ENCODE data around the gene GABRA5. TPM values are rescaled to one million over a fixed set of nuclear protein-coding genes. Genes with fewer than 3 reads are reported as not detected.
A peak's percentile ranks its signal among the peaks of the same experiment; 100 is the strongest.

Gene GABRA5
- total RNA-seq, 4 donors from 2014 or later, result not detected

DNA sequence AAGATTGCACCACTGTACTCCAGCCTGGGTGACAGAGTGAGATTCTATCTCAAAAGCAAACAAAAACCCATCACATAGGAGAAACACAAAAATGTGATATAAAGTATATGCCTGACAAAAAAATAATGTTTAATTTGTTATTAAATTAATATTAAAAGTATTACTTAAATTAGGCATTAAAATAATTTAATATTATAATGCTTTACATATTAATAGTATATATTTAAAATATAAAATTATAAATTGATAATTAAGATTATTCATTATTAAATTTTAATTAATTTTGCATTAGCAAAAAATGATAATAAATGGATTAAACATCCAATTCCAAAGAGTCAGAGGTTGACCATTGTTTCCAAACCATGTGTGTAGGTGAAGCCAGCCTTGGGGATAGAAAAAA, 22.0 kb upstream of the GABRA5 start:
- ATAC-seq (ENCODE audit: low FRiP score), result no peak
- DNase-seq (ENCODE audit: low spot score), result no peak
- TF ChIP-seq, protein P1, sequence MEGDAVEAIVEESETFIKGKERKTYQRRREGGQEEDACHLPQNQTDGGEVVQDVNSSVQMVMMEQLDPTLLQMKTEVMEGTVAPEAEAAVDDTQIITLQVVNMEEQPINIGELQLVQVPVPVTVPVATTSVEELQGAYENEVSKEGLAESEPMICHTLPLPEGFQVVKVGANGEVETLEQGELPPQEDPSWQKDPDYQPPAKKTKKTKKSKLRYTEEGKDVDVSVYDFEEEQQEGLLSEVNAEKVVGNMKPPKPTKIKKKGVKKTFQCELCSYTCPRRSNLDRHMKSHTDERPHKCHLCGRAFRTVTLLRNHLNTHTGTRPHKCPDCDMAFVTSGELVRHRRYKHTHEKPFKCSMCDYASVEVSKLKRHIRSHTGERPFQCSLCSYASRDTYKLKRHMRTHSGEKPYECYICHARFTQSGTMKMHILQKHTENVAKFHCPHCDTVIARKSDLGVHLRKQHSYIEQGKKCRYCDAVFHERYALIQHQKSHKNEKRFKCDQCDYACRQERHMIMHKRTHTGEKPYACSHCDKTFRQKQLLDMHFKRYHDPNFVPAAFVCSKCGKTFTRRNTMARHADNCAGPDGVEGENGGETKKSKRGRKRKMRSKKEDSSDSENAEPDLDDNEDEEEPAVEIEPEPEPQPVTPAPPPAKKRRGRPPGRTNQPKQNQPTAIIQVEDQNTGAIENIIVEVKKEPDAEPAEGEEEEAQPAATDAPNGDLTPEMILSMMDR (IDR thresholded peaks at IDR 0.05), result no peak

DNA sequence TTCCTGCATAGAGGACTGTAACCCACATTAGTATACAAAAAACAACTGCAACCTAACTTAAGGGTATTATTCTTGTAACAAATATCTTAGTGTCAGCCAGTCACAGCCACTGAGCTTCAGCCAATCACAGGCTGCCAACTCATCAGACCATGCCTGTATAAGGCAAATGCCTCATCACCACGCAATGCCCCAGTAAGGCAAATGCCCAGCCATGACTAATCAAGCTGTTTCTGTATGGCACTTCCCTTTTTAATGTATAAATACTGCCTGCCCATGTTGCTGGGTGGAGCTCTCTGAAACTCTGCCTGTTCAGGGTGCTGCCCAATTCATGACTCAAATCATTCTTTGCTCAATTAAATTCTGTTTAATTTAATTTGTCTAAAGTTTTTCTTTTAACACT, 18.4 kb upstream of the GABRA5 start:
- TF ChIP-seq, protein P1 (IDR thresholded peaks at IDR 0.05), result no peak
- ATAC-seq (ENCODE audit: low FRiP score), result no peak

DNA sequence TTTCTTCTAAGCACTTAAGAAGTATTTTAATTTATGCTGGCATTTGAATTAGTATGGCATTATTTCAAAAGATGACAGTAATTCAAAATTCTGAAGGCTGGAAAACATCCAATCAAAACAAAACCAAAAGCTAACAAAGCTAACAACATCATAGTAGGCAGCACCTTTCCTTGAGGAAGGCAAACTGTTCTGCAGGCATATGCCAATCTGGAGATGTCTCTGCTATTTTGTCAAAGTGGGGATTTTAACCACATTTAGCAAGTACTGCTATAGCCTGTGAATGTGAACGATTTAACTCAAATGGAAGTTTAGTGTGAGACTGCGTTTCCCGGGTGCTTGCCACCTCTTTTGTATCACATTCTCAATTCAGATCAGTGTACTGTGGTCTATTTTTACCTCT, 16.7 kb upstream of the GABRA5 start:
- DNase-seq (ENCODE audit: low spot score), result no peak
- ATAC-seq (ENCODE audit: low FRiP score), result no peak

More for the DNA sequence above, 18.4 kb upstream of the GABRA5 start:
- DNase-seq (ENCODE audit: low spot score), result no peak

DNA sequence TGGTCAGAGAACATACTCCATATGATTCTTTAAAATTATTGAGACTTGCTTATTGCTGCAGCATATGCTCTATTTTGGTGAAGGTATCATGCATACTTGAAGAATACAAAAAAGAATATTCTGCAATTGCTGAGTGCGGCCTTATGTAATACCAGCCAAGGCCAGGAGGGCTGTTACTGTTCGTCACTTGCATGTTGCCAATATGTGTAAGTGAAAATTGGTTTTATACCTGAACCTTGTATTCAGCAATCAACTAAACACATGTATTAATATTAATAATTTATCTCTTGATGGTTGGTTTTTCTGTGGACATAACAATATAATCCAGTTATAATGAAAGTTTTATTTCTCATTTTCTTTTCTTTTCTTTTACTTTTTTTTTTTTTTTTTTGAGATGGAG, 13.9 kb upstream of the GABRA5 start:
- DNase-seq (ENCODE audit: low spot score) (no peak), ATAC-seq (ENCODE audit: low FRiP score) (no peak)
- TF ChIP-seq, protein P1 (IDR thresholded peaks at IDR 0.05), result no peak

More for the DNA sequence above, 16.7 kb upstream of the GABRA5 start:
- TF ChIP-seq, protein P1 (IDR thresholded peaks at IDR 0.05), result no peak

DNA sequence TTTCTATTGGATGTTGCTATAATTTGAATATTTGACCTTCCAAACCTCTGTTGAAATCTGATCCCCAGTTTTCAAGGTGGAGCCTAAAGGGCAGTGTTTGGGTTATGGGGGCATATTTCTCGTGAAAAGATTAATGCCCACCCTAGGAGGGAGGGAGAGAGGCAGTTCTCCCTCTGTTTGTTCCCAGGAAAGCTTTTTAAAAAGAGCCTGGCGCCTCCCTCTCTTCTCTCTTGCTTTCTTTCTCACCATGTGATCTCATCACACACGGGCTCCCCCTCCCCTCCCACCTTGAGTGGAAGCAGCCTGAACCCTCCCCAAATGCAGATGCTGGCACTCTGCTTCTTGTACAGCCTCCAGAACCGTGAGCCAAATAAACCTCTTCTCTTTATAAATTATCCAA, 12.4 kb upstream of the GABRA5 start:
- DNase-seq (ENCODE audit: low spot score), result no peak
- no peak for ATAC-seq (ENCODE audit: low FRiP score)
- TF ChIP-seq, protein P1 (IDR thresholded peaks at IDR 0.05), result no peak

DNA sequence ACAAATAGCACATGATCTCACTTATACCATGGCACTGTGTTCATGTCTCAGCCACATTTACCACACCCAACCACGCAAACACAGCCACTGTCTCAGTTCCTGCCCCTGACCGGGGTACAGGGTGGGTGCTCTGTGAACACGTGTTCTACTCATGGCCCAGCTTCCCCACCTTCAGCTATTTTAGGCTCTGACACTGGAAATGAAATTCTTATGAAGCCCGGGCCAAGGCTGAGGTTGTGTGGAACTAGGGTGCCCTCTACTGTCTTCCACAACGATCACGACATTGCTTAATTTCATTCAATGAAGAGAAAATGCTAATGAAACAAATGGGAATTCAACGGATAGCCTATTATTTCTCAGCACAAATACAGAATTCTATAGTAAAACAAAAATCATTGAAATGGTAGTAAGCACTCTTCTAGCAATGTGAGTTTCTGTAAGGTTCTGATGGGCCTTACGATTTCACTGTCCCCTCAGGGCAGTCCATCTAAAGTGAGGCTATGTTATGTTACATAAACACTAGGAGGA, 2.1 kb upstream of the GABRA5 start:
- peak; percentile 64 for ATAC-seq (ENCODE audit: low FRiP score)
- no peak for DNase-seq (ENCODE audit: low spot score)
- TF ChIP-seq, protein P1 (IDR thresholded peaks at IDR 0.05), result no peak

DNA sequence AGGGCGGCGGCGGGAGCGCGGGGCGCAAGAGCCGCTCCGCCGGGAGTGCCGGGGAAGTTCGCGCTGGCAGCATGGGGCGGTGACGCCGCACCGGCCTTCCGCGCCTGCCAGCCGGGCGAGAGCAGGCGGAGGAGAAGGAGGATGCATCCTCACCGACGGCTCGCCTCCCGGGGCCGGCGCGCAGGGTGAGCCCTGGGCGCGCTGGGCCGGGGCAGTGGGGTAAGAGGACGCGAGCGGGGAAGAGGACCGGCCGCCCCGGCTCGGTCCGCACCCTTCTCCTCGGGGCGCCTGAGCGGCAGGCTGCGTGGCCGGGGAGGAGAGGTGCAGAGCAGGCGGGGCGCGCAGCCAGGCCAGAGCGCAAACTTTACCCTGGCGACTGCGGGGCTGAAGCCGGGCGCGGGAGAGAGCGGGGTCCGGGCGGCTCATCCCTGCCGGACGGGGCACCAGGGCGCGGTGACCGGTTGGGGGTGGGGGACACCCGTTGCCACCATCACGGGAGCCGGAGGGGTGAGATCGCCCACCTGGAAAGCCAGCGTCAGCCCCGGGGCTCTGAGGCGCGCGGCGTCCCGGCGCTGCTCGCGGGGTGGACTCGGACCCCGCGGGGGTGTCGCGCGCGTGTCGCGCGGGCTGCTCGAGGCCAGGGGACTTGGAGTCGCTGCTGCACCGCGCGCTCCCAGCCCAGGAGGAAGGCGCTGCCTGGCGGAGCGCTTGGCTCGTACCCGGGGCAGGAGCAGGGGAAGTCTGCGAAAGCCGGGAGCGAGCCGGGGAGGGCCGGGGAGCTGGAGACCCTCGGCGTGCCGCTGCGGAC, 542 bp downstream of the GABRA5 start:
- ATAC-seq (ENCODE audit: low FRiP score) (no peak), DNase-seq (ENCODE audit: low spot score) (no peak)
- TF ChIP-seq, protein P1 (IDR thresholded peaks at IDR 0.05), result no peak
